H1 (cell line): Measurements from ENCODE around the gene CDK5RAP3. TPM values are rescaled to one million over a fixed set of nuclear protein-coding genes. Genes with fewer than 3 reads are reported as not detected.
A peak's percentile ranks its signal among the peaks of the same experiment; 100 is the strongest.

Experiments
- CTCF ChIA-PET: fragments of 300-600 bp; sonication (Branson Sonifier 250); formaldehyde crosslinking; loops from one replicate; lab custom pipeline; 2021; ENCODE audit not compliant: partially characterized antibody; lab: Charles Lee
- POLR2A ChIA-PET: fragments of 300-600 bp; sonication (Branson Sonifier 250); formaldehyde crosslinking; loops from one replicate; lab custom pipeline; 2021; ENCODE audit warnings: inconsistent platforms; ENCODE audit not compliant: partially characterized antibody; lab: Charles Lee
- DNase-seq, 2 experiments: peaks; one replicate each; pipeline versions ENCODE4 v3.0.0 to v3.0.0-alpha.2; 2010 to 2022; ENCODE audit warnings: low spot score in 2 of 2, low read depth in 1 of 2, mixed read lengths in 1 of 2
- FAIRE-seq: peaks from 2 replicates; lab custom pipeline; 2011; peaks lifted over from hg19 to GRCh38; lab: Jason Lieb, UNC
- H2AFZ ChIP-seq: 2 replicates; pipeline ENCODE4 v1.8.1; 2012; ENCODE audit warnings: low read length, inconsistent platforms
- H2AK5ac ChIP-seq: 2 replicates; pipeline ENCODE4 v1.6.1; 2013; ENCODE audit warnings: low read depth, low read length
- H2BK120ac ChIP-seq: replicated peaks from 2 replicates; pipeline ENCODE3; 2013; ENCODE audit warnings: low read depth, low read length, inconsistent platforms
- H2BK12ac ChIP-seq: 2 replicates; pipeline ENCODE4 v1.6.1; 2013; ENCODE audit warnings: low read depth, low read length
- H2BK15ac ChIP-seq: 2 replicates; pipeline ENCODE4 v1.6.1; 2013; ENCODE audit warnings: low read length
- H2BK20ac ChIP-seq: 2 replicates; pipeline ENCODE4 v1.6.1; 2013; ENCODE audit warnings: low read length
- H2BK5ac ChIP-seq: 2 replicates; pipeline ENCODE4 v1.6.1; 2013; ENCODE audit warnings: low read depth, low read length
- H3K14ac ChIP-seq: 2 replicates; pipeline ENCODE4 v1.6.1; 2013; ENCODE audit warnings: inconsistent platforms; ENCODE audit not compliant: insufficient read length
- H3K18ac ChIP-seq: 2 replicates; pipeline ENCODE4 v1.6.1; 2013; ENCODE audit warnings: low read length; ENCODE audit errors: extremely low read depth
- H3K23ac ChIP-seq: 2 replicates; pipeline ENCODE4 v1.6.1; 2013; ENCODE audit warnings: inconsistent platforms; ENCODE audit not compliant: insufficient read length
- H3K23me2 ChIP-seq: 2 replicates; pipeline ENCODE4 v1.6.1; 2013; ENCODE audit warnings: low read depth, low read length
- H3K27ac ChIP-seq: 2 replicates; pipeline ENCODE4 v1.6.1; 2011; ENCODE audit warnings: low read depth, low read length, inconsistent platforms
- H3K27me3 ChIP-seq, 4 experiments: replicated peaks in 1 of 4; 1 replicate in 1 of 4; 2 replicates in 3 of 4; pipeline versions ENCODE4 v1.6.1 to v1.8.1; 2011 to 2013; ENCODE audit warnings: low read length in 3 of 4, mild to moderate bottlenecking in 3 of 4, inconsistent platforms in 2 of 4, mixed read lengths in 2 of 4, moderate library complexity in 1 of 4; ENCODE audit not compliant: control insufficient read depth in 3 of 4, insufficient read depth in 3 of 4; ENCODE audit errors: extremely low read depth in 1 of 4
- H3K36me3 ChIP-seq, 4 experiments: 2 replicates each; pipeline versions ENCODE4 v1.6.1 to v1.8.1; 2011 to 2013; ENCODE audit warnings: mild to moderate bottlenecking in 4 of 4, low read length in 3 of 4, moderate library complexity in 2 of 4, control low read depth in 1 of 4, inconsistent platforms in 1 of 4; ENCODE audit not compliant: insufficient read depth in 4 of 4, control insufficient read depth in 2 of 4
- H3K4ac ChIP-seq: replicated peaks from 2 replicates; pipeline ENCODE3; 2013; ENCODE audit warnings: low read length, low read depth, mixed read lengths, inconsistent platforms; ENCODE audit not compliant: insufficient read length
- H3K4me1 ChIP-seq, 4 experiments: replicated peaks in 1 of 4; 1 replicate in 1 of 4; 2 replicates in 3 of 4; pipeline versions ENCODE4 v1.6.1 to v1.8.1; 2011 to 2013; ENCODE audit warnings: low read length in 3 of 4, inconsistent platforms in 2 of 4, mixed read lengths in 1 of 4; ENCODE audit not compliant: insufficient read depth in 4 of 4, control insufficient read depth in 3 of 4
- H3K4me2 ChIP-seq, 2 experiments: 2 replicates each; pipeline versions ENCODE4 v1.6.1 to v1.8.1; 2011 to 2013; ENCODE audit warnings: low read depth in 2 of 2, low read length in 2 of 2, control low read depth in 1 of 2, inconsistent platforms in 1 of 2, mild to moderate bottlenecking in 1 of 2; ENCODE audit not compliant: insufficient read depth in 1 of 2
- H3K4me3 ChIP-seq, 4 experiments: fragments of 200-600, 300-600 bp in 1 of 4; sonication (generic), shearing (Covaris generic), sonication (Bioruptor Twin) in 1 of 4; 2 replicates each; pipeline versions ENCODE4 v1.5.1 to v1.8.1; 2011 to 2016; ENCODE audit warnings: low read length in 4 of 4, low read depth in 3 of 4, control low read depth in 2 of 4, inconsistent platforms in 2 of 4, mild to moderate bottlenecking in 2 of 4, mixed read lengths in 1 of 4, moderate library complexity in 1 of 4; ENCODE audit not compliant: insufficient read depth in 2 of 4; ENCODE audit errors: extremely low read depth in 1 of 4
- H3K56ac ChIP-seq: replicated peaks from 2 replicates; pipeline ENCODE3; 2013; ENCODE audit warnings: low read depth, mild to moderate bottlenecking, mixed read lengths, low read length, inconsistent platforms; ENCODE audit not compliant: insufficient read length
- H3K79me1 ChIP-seq: 2 replicates; pipeline ENCODE4 v1.6.1; 2013; ENCODE audit warnings: low read depth, low read length, control low read depth
- H3K79me2 ChIP-seq, 2 experiments: 2 replicates each; pipeline versions ENCODE4 v1.6.1 to v1.8.1; 2012 to 2013; ENCODE audit warnings: low read length in 2 of 2, mild to moderate bottlenecking in 2 of 2, inconsistent platforms in 1 of 2; ENCODE audit not compliant: insufficient read depth in 2 of 2, control insufficient read depth in 1 of 2
- H3K9ac ChIP-seq, 4 experiments: replicated peaks in 1 of 4; 1 replicate in 1 of 4; 2 replicates in 3 of 4; pipeline versions ENCODE4 v1.6.1 to v1.8.1; 2011 to 2013; ENCODE audit warnings: low read depth in 3 of 4, low read length in 3 of 4, control low read depth in 2 of 4, mild to moderate bottlenecking in 2 of 4, moderate library complexity in 2 of 4, inconsistent platforms in 1 of 4; ENCODE audit errors: extremely low read depth in 1 of 4
- H3K9me3 ChIP-seq, 2 experiments: 2 replicates each; pipeline versions ENCODE4 v1.6.1 to v1.8.1; 2012 to 2013; ENCODE audit warnings: mild to moderate bottlenecking in 2 of 2, moderate library complexity in 2 of 2, control low read depth in 1 of 2, inconsistent platforms in 1 of 2, low read depth in 1 of 2, low read length in 1 of 2, mixed read lengths in 1 of 2; ENCODE audit not compliant: insufficient read depth in 2 of 2
- H4K20me1 ChIP-seq, 2 experiments: replicated peaks in 1 of 2; 2 replicates each; pipeline versions ENCODE3 to v1.8.1; 2011 to 2013; ENCODE audit warnings: inconsistent platforms in 2 of 2, low read length in 2 of 2, mild to moderate bottlenecking in 1 of 2; ENCODE audit not compliant: insufficient read depth in 2 of 2, control insufficient read depth in 1 of 2
- H4K5ac ChIP-seq: 2 replicates; pipeline ENCODE4 v1.6.1; 2013; ENCODE audit warnings: low read length, low read depth, mixed read lengths, inconsistent platforms; ENCODE audit not compliant: insufficient read length
- H4K8ac ChIP-seq: 2 replicates; pipeline ENCODE4 v1.8.0; 2013; ENCODE audit warnings: mild to moderate bottlenecking, moderate library complexity, low read length, inconsistent platforms; ENCODE audit not compliant: insufficient read depth; ENCODE audit errors: extremely low read depth
- H4K91ac ChIP-seq: replicated peaks from 2 replicates; pipeline ENCODE3; 2013; ENCODE audit warnings: low read length, mixed read lengths, inconsistent platforms; ENCODE audit not compliant: insufficient read length
- ASH2L ChIP-seq: fragments of 200-600, 300-600 bp; sonication (generic); IDR thresholded peaks from one replicate; pipeline ENCODE4 v1.7.1; 2017; ENCODE audit warnings: low read length
- BACH1 ChIP-seq: IDR thresholded peaks from 2 replicates; pipeline ENCODE4 v1.6.1; 2012; ENCODE audit warnings: low read length, improper control_type of control experiment
- EP300 ChIP-seq, 2 experiments: IDR thresholded peaks; 1 replicate in 1 of 2; 2 replicates in 1 of 2; pipeline ENCODE4 v1.6.1; 2011 to 2012; ENCODE audit warnings: low read depth in 2 of 2, low read length in 2 of 2, mild to moderate bottlenecking in 2 of 2, borderline replicate concordance in 1 of 2, inconsistent platforms in 1 of 2, moderate library complexity in 1 of 2
- NANOG ChIP-seq: IDR thresholded peaks from 2 replicates; pipeline ENCODE4 v1.6.1; 2011; ENCODE audit warnings: low read length, low read depth, mild to moderate bottlenecking, inconsistent platforms; ENCODE audit not compliant: insufficient read depth, poor library complexity, severe bottlenecking
- SRF ChIP-seq: IDR thresholded peaks from 2 replicates; pipeline ENCODE4 v1.6.1; 2011; ENCODE audit warnings: mild to moderate bottlenecking, low read depth, low read length, moderate library complexity
- TCF12 ChIP-seq: IDR thresholded peaks from 2 replicates; pipeline ENCODE4 v1.6.1; 2011; ENCODE audit warnings: low read depth, mild to moderate bottlenecking, low read length
- YY1 ChIP-seq: IDR thresholded peaks from 2 replicates; pipeline ENCODE4 v1.6.1; 2011; ENCODE audit warnings: low read depth, mild to moderate bottlenecking, low read length
- WGBS, 2 experiments: shearing (Covaris generic) in 1 of 2; methylation state at CpG; one replicate each; pipeline versions ENCODE4 v1.1.6 to v1.1.7; 2013 to 2015; ENCODE audit warnings: low lambda C conversion rate in 2 of 2, mixed read lengths in 2 of 2, inconsistent platforms in 1 of 2, low coverage in 1 of 2, missing lambda C conversion rate in 1 of 2; ENCODE audit not compliant: insufficient replicate concordance in 2 of 2, insufficient coverage in 1 of 2, insufficient read length in 1 of 2; ENCODE audit errors: extremely low coverage in 1 of 2, missing lambda C conversion rate in 1 of 2; 5-methylcytosine and 5-hydroxymethylcytosine counted together
- polyA plus RNA-seq, 7 experiments: library from polyadenylated mRNA; depleted of rRNA in 3 of 7; stranded (reverse) in 5 of 7; unstranded in 2 of 7; fragments of >200 nt in 5 of 7; fragments of 200-250 nt in 2 of 7; gene quantifications; 1 replicate in 5 of 7; 2 replicates in 1 of 7; 4 replicates in 1 of 7; pipeline versions ENCODE4 v1.2.1 to v1.2.3, GENCODE V29; 2011 to 2013; ENCODE audit warnings: missing spikeins in 2 of 7, mixed read lengths in 2 of 7
- total RNA-seq: library from RNA; stranded (reverse); fragmentation: NEBNext Ultra II Directional; extraction: Animal tissue kit (Norgen Biotek cat#: 25700); gene quantifications from 2 replicates; pipeline ENCODE4 v1.2.1, GENCODE V29; 2021

Gene CDK5RAP3
- total and polyA plus RNA-seq, 2 of the 8 experiments (the other 6 are each of a cell fraction or from before 2014, with no cell fraction given) = 88.2 to 93.2 TPM

GRCh38 chr17:47986520-47986919 is 15.6 kb downstream of the CDK5RAP3 start:
- H3K23me2 ChIP-seq = no peaks in the 10 kb centered on the region
- peaks cover 3 to 28% (median 12%) of the 10 kb centered on the region in 4 experiments; a peak in 5 of 8 replicates for H3K36me3 ChIP-seq
- H3K23ac ChIP-seq = no peak overlapping the region
- ChIA-PET POLR2A (interaction anchor here (0.6 to 1.4 kb wide), 7 partner anchors 11 to 31 kb away, joined by 3 to 6 read pairs (median 4); no protein-coding TSS in a partner anchor), CTCF (interaction anchor here (0.6 to 40.5 kb wide), 8 partner anchors 7 to 38 kb away, joined by 3 to 1010 read pairs (median 20); partner anchors contain the start of genes CDK5RAP3, PNPO and PRR15L)
- no peak overlapping the region for H3K18ac ChIP-seq
- no peak overlapping the region for H2AFZ ChIP-seq
- H3K9me3 ChIP-seq = no peaks in the 10 kb centered on the region
- H2BK12ac ChIP-seq = no peak overlapping the region
- H2BK120ac ChIP-seq = no peak overlapping the region
- H3K4ac ChIP-seq = no peak overlapping the region
- TF ChIP-seq ASH2L = no peak
- no peak for TF ChIP-seq TCF12
- no peak for TF ChIP-seq NANOG
- TF ChIP-seq YY1 = no peak
- no peak for TF ChIP-seq EP300 (IDR thresholded peaks at IDR 0.05; ENCODE audit: borderline replicate concordance in 1 of 2, low read depth in 2 of 2, low read length in 2 of 2)
- TF ChIP-seq SRF = no peak
- TF ChIP-seq BACH1 = no peak
- FAIRE-seq (no peak), DNase-seq (no peak)
- no peak overlapping the region for H2BK15ac ChIP-seq
- no peak overlapping the region for H3K9ac ChIP-seq
- 81% methylated on average over 5 of the region's 5 CpGs; no CpG with 5 or more reads in 1 of the 2 experiments for WGBS, 2 experiments
- H2BK5ac ChIP-seq = no peak overlapping the region
- no peaks in the 10 kb centered on the region for H4K20me1 ChIP-seq
- H3K4me2 ChIP-seq = 0 out of 4 replicates have a peak overlapping the region, but pooled peaks of 1 of the 2 experiments have one; percentile 14
- H3K56ac ChIP-seq = no peak overlapping the region
- H3K4me3 ChIP-seq = no peak overlapping the region
- no peak overlapping the region for H4K91ac ChIP-seq
- no peak overlapping the region for H2BK20ac ChIP-seq
- no peak overlapping the region for H3K14ac ChIP-seq
- H3K79me1 ChIP-seq = no peaks in the 10 kb centered on the region
- peaks cover 14 to 19% (median 15%) of the 10 kb centered on the region in 4 experiments for H3K4me1 ChIP-seq
- no peak overlapping the region for H3K27ac ChIP-seq
- H3K27me3 ChIP-seq = no peaks in the 10 kb centered on the region
- no peak overlapping the region for H2AK5ac ChIP-seq
- H3K79me2 ChIP-seq = no peaks in the 10 kb centered on the region
- H4K8ac ChIP-seq = no peak overlapping the region; the same call in 1 of the 2 replicates
- H4K5ac ChIP-seq = no peak overlapping the region
